GM12873 (cell line): ENCODE results near the gene AVPI1.

Experiments used
- TF ChIP-seq, protein P1 (sequence below): IDR thresholded peaks from 2 replicates; pipeline ENCODE4 v1.5.1; 2012; ENCODE audit warnings: low read depth, mild to moderate bottlenecking, moderate library complexity, low read length, control low read depth; ENCODE audit not compliant: insufficient read depth; ENCODE audit errors: missing control alignments

Gene AVPI1

DNA sequence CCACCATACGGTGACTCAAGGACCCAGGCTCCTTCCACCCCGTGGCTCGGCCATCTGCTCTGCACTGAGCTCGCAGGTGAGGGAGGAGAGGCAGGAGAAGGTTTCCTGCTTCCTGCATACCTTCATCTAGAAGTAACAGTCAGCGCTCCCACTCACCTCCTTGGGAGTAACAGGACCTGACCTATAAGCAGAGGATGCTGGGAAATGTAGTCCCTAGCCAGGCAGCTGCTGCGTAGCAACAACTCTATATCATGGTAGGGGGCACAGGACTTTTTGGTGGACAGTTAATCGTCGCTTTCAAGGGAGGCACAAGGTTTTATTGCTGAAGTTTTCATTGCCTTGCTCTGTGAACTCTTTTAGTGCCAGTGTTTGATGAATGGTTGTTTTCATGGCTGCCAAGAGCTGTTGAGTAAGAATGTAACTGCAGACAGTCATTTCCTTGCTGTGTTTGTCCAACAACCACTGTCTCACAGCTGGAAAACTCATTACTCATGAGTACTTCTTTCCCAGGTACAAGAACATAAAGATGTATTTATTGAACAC lies 39.7 kb upstream of the AVPI1 start:
- TF ChIP-seq, protein P1, sequence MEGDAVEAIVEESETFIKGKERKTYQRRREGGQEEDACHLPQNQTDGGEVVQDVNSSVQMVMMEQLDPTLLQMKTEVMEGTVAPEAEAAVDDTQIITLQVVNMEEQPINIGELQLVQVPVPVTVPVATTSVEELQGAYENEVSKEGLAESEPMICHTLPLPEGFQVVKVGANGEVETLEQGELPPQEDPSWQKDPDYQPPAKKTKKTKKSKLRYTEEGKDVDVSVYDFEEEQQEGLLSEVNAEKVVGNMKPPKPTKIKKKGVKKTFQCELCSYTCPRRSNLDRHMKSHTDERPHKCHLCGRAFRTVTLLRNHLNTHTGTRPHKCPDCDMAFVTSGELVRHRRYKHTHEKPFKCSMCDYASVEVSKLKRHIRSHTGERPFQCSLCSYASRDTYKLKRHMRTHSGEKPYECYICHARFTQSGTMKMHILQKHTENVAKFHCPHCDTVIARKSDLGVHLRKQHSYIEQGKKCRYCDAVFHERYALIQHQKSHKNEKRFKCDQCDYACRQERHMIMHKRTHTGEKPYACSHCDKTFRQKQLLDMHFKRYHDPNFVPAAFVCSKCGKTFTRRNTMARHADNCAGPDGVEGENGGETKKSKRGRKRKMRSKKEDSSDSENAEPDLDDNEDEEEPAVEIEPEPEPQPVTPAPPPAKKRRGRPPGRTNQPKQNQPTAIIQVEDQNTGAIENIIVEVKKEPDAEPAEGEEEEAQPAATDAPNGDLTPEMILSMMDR: no peak

DNA sequence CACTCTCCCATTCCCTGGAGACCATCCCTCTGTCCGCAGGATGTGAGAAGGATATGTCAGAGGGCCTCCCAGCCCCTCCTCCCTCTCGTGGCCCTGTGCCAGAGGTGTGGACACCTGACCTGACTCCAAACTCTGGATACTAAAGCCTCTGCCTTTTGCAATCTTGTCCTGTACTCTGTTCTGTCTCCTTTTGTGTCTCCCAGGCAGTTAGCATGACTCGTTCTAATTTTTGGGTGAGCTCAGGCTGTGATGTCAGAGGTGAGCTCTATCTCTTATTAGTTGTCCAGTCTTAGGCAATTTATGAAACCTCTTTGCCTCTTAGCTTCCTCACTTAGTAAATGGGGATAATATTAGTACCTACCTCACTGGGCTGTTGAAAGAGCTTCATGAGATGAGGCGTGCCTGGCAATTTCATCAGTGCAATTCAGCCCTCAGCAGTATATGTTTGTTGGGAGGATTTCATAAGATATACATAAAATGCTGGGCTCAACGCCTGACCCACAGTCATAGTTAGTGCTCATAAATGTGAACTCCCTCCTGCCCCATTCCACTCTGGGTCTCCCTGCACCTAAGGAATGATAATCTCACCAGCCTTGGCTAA lies 37.4 kb upstream of the AVPI1 start:
- TF ChIP-seq, protein P1: no peak

DNA sequence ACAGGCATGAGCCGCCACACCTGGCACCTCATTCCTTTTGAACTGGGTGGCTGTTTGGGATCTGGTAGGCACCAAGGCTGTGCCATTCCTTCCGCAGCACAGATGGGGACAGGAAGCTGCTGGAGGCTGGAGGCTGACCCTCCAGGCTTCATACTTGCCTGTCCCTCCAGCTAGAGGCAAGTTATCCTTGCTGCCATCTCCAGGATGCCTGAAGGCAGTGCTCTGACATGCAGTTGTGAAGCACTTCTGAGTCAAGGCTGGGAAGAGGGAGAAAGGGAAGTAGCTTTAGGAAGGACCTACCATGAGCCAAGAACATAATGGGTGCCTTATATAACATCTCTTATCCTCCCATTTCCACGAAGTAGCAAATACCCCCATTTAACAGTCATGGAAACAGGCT lies 36.0 kb upstream of the AVPI1 start:
- TF ChIP-seq, protein P1: no peak

DNA sequence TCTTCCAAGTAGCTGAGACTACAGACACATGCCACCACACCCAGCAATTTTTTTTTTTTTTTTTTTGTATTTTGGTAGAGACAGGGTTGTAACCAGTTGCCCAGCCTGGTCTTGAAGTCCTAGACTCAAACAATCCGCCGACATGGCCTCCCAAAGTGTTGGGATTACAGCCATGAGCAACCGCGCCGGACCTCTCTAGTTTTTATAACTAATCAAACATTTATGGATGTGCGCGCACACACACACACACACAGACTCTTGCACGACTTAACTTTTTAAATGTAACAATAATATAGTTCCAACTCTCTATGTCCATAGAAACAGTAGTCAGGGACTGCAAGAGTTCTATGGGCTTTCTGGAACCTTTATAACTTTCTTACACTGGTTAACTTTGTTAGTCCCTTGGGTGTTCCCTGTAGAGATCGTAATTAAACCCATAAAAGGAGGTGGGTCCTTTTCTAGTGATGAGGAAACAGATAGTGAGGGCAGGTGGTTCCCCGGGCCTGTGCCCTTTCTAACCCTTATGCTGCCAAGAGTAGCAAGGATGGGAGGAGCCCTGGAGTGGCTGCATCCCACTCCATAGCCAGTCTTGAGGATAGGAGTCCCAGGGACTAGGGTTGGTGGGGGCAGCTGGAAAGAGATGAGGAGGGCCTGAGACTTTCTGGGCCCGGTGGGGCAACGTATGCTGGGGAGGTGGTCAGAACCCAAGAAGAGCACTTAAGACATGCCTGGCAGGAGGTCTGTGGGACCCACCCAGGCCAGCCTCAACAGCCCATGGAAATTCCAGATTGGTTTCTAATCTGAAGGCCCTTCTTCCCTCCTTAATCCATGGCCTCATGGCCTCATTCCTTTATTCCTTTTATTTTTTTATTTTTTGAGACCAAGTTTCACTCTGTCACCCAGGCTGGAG lies 35.1 kb upstream of the AVPI1 start:
- TF ChIP-seq, protein P1: no peak

DNA sequence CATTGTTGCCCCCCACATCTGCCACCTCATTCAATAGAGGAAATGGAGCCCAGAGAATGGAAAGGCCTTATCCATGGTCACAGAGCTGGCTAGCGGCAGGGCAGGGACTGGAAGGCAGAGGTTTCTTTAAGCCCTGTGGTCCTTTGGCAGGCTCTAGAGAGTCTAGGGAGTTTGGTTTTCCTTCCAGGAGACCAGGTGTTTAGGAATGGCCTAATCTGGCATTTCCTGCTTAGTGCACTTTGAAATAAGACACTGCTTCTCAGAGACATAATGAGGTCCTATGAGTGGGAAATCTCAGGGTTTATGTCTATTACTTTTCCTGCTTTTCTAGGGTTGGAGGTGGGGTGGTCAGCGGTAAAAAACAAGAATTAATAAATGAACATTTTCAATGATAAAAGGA lies 32.6 kb upstream of the AVPI1 start:
- TF ChIP-seq, protein P1: no peak

DNA sequence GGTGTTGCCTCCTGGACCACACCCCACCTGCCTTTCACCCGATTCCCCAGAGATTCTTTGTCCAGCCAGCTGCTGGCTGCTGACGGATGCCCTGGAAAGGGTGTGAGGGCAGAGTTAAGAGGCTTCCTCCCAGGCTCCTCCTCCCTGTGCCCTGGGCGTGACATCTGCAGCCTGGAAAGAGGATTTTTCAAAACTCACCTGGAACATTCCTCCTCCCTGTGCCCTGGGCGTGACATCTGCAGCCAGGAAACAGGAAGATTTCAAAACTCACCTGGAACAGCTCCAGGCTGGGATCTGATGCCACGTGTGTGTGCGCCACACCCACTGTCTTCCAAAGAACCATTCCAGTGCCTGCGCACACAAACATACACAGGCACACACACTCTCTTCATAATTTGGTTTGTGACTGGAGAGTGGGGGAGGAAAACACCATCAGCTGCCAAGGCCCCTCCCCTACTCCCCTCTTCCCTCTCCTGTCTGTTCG lies 31.7 kb upstream of the AVPI1 start:
- TF ChIP-seq, protein P1: no peak

DNA sequence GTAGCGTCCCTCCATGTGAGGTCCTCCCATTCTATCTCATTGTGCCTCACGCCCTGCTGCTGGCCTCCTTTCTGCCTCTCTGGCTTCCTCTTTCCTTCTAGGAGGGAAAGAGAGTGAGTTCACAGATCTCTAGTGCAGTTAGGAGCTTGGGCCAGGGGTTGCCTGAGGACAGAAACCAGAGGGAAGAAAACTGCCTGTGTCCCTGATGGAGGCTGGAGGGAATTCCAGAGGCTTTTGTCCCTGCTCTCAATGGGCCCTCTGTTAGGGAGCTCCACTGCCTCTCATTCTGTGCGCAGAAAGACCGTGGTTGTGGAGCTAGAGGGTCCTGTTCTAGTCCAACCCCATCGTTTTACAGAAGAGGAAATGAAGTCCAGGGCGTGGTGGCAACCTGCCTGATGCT lies 31.1 kb upstream of the AVPI1 start:
- TF ChIP-seq, protein P1: no peak
